ENCODE data around the gene PRKG1. TPM values are rescaled to one million over a fixed set of nuclear protein-coding genes. Genes with fewer than 3 reads are reported as not detected.
A peak's percentile ranks its signal among the peaks of the same experiment; 100 is the strongest.

PRKG1 gene
- total RNA-seq, 6 experiments from 2014 or later = 1.1 to 2.0 (median 1.3) TPM

DNA sequence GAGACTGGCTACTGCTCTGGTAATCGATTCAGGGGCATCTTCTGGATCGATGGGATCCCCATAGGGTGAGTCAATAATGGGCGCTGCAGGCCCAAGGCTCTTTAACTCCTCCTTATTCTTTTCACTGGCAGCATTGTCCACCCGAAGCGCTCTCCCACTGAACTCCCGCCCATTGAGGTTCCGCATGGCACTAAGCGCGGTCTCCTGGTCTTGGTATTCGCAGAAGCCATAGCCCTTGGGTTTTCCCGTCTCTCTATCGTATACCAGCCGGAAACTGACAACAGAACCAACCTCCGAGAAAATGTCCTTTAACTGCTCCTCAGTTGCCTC, 624.8 kb downstream of the PRKG1 start:
- H3K4me3 ChIP-seq = peak overlapping the region; percentile 71 to 81 (median 72)
- under 1% methylated on average over 13 of the region's 14 CpGs for WGBS (ENCODE audit: insufficient coverage, low coverage, low lambda C conversion rate, missing lambda C conversion rate)
- H3K36me3 ChIP-seq = no peaks in the 10 kb centered on the region
- H3K27me3 ChIP-seq = no peaks in the 10 kb centered on the region
- ATAC-seq (peak; percentile 32 to 43 (median 38)), DNase-seq (peak in 1 of 3 donors; percentile 28)
- intact Hi-C loops (cut with DNase I) = no loop called here
- no peaks in the 10 kb centered on the region for H3K9me3 ChIP-seq
- H3K4me1 ChIP-seq = peaks cover 0 to 21% (median 10%) of the 10 kb centered on the region in 4 donors
- peak overlapping the region; percentile 90 to 97 (median 94) for H3K27ac ChIP-seq
- no peak for TF ChIP-seq POLR2A (IDR thresholded peaks at IDR 0.05)
- TF ChIP-seq, protein P1, sequence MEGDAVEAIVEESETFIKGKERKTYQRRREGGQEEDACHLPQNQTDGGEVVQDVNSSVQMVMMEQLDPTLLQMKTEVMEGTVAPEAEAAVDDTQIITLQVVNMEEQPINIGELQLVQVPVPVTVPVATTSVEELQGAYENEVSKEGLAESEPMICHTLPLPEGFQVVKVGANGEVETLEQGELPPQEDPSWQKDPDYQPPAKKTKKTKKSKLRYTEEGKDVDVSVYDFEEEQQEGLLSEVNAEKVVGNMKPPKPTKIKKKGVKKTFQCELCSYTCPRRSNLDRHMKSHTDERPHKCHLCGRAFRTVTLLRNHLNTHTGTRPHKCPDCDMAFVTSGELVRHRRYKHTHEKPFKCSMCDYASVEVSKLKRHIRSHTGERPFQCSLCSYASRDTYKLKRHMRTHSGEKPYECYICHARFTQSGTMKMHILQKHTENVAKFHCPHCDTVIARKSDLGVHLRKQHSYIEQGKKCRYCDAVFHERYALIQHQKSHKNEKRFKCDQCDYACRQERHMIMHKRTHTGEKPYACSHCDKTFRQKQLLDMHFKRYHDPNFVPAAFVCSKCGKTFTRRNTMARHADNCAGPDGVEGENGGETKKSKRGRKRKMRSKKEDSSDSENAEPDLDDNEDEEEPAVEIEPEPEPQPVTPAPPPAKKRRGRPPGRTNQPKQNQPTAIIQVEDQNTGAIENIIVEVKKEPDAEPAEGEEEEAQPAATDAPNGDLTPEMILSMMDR (IDR thresholded peaks at IDR 0.05) = no peak

DNA sequence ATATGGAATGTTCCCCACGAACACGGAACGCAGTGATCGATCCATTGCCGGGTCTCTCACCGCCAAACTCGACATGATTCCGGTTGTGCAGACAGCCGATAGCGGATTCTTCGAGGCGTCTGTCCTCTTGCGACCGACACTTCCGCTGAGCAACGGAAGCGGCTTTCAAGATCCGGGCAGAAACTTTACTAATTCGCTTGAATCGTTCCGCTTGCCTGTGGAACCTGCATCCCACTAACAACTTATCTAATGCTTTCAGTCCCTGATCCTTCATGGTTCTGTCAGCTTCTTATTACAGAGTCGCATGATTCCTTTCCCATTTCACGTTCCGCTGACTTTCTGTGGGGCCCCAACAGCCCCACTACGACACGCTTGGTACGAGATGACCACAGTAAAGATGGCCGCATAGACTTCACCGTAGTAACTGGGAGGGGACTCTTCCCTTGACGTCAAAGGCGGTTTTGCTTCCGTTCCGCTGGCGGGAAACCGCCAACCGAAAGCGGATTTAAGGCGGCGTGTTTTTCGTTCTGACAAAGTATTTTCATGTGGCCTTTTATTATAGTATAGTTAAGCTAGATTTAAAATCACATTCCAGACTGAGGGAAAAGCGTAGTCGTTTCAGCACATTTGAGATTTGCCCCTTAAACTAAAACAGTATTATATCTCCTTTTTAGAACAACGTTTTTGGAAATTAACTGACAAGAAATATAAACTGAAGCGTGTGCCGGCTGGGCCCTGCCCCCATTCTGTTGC, 625.4 kb downstream of the PRKG1 start, which contains the start of gene CSTF2T:
CSTF2T (minus strand) TSS at position 121 of the 753 bp plus-strand sequence; CDS start at position 75, 46 bp downstream.
- WGBS (ENCODE audit: insufficient coverage, low coverage, low lambda C conversion rate, missing lambda C conversion rate) = under 1% methylated on average over 40 of the region's 45 CpGs
- H3K4me3 ChIP-seq = peak within 1 kb of the TSS; percentile 71 to 81 (median 72)
- H3K36me3 ChIP-seq = no peaks in the 10 kb centered on the region
- ATAC-seq (peak; percentile 97 to 98 (median 98)), DNase-seq (peak; percentile 86 to 91 (median 90))
- H3K27ac ChIP-seq = peak within 1 kb of the TSS; percentile 90 to 97 (median 94)
- no peaks in the 10 kb centered on the region for H3K9me3 ChIP-seq
- TF ChIP-seq POLR2A (IDR thresholded peaks at IDR 0.05) = peak; percentile 39
- TF ChIP-seq, protein P1 (IDR thresholded peaks at IDR 0.05) = no peak
- H3K4me1 ChIP-seq = peaks cover 0 to 21% (median 10%) of the 10 kb centered on the region in 4 donors
- intact Hi-C loops (cut with DNase I) = no loop called here
- H3K27me3 ChIP-seq = no peaks in the 10 kb centered on the region

DNA sequence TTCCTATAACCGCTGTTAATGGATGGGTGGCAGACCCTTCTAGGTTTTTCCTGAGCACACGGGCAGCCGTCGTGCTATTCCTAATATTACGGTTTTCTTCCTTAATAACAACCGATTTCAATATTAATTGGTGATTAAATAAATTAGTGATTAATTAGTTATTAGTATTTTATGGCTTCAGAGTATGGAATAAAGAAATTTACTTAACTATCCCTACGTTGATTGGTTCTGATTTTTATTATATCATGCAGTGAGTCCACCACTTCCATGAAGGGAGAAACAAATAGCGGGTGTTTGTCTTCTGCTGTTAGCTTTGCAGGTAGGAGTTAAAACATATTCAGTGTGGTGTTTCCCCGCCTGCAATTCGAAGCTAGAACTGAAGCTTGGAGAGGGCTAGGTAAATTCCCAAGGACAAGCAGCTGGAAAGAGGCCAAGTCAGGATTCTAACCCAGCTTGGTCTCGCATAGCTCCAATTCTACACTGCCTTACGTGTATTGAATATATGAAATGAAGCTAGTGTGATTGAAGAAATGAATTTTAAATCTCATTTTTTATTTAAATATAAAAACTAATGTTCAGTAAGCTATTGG, 626.0 kb downstream of the PRKG1 start:
- Histone ChIP-seq H3K4me3 (peak overlapping the region; percentile 71 to 81 (median 72)), H3K36me3 (no peaks in the 10 kb centered on the region), H3K9me3 (no peaks in the 10 kb centered on the region), H3K4me1 (peaks cover 0 to 21% (median 10%) of the 10 kb centered on the region in 4 donors), H3K27me3 (no peaks in the 10 kb centered on the region), H3K27ac (peak overlapping the region; percentile 90 to 97 (median 94))
- 12% methylated on average over 12 of the region's 12 CpGs for WGBS (ENCODE audit: insufficient coverage, low coverage, low lambda C conversion rate, missing lambda C conversion rate)
- DNase-seq (no peak), ATAC-seq (peak in 3 of 4 donors; percentile 8 to 30 (median 24))
- TF ChIP-seq POLR2A (IDR thresholded peaks at IDR 0.05) = no peak
- TF ChIP-seq, protein P1 (IDR thresholded peaks at IDR 0.05) = no peak
- intact Hi-C loops (cut with DNase I) = no loop called here

DNA sequence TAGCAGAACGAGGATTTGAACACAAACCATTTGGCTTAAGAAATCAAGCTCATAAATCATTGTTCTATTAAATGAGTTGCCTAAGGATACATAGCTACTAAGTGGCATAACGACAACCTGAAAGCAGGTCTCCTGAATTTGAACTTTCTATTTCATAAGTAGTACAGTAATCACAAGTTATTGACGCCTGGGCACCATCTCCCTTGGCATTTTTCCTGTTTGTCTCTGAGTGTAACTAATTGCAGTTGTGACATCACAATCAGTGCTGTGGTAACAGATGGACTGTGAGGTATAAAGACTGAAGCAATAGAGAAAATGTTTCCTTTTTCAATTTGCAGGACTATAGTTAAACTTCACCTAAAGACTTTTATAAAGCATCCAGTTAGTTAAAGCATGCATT, 631.5 kb downstream of the PRKG1 start:
- H3K4me1 ChIP-seq = no peaks in the 10 kb centered on the region
- H3K4me3 ChIP-seq = no peak overlapping the region
- intact Hi-C loops (cut with DNase I) = no loop called here
- 41% methylated on average over 3 of the region's 3 CpGs for WGBS (ENCODE audit: insufficient coverage, low coverage, low lambda C conversion rate, missing lambda C conversion rate)
- ATAC-seq (no peak), DNase-seq (no peak)
- no peaks in the 10 kb centered on the region for H3K9me3 ChIP-seq
- H3K27me3 ChIP-seq = no peaks in the 10 kb centered on the region
- no peak overlapping the region for H3K27ac ChIP-seq
- H3K36me3 ChIP-seq = no peaks in the 10 kb centered on the region
- TF ChIP-seq, protein P1 (IDR thresholded peaks at IDR 0.05) = no peak
- no peak for TF ChIP-seq POLR2A (IDR thresholded peaks at IDR 0.05)
